A549 (cell line): ENCODE results near the gene CDCP1. TPM values are rescaled to one million over a fixed set of nuclear protein-coding genes. Genes with fewer than 3 reads are reported as not detected.

Experiments used
- ATAC-seq, 2 experiments: fragments of 200-7000 bp in 1 of 2; fragments of >200 bp in 1 of 2; cut with Nextera tagmentation in 1 of 2; cut with Tn5 transposase in 1 of 2; 3 replicates each; pipeline versions ENCODE4 v1.8.0 to v1.9.1; 2018 to 2020; ENCODE audit warnings: mild to moderate bottlenecking in 1 of 2, moderate library complexity in 1 of 2
- CTCF ChIA-PET: fragments of 300-600 bp; sonication (Branson Sonifier 250); formaldehyde crosslinking; extraction: SDS; loops from one replicate; lab custom pipeline; 2021; ENCODE audit warnings: antibody characterized with exemption, inconsistent platforms; lab: Yijun Ruan, JAX
- POLR2A ChIA-PET: fragments of 350-600 bp; formaldehyde crosslinking; extraction: SDS; loops from one replicate; lab custom pipeline; 2021; ENCODE audit warnings: antibody characterized with exemption, inconsistent platforms; lab: Yijun Ruan, JAX
- DNase-seq, 2 experiments: peaks; one replicate each; pipeline versions ENCODE4 v3.0.0 to v3.0.0-alpha.2; 2011 to 2016; ENCODE audit warnings: low read depth in 1 of 2, low spot score in 1 of 2
- FAIRE-seq: peaks from 2 replicates; lab custom pipeline; 2011; peaks lifted over from hg19 to GRCh38; lab: Jason Lieb, UNC
- H3K27ac ChIP-seq, 2 experiments: fragments of >200 bp; sonication (Bioruptor Twin); formaldehyde crosslinking; 3 replicates each; pipeline ENCODE4 v1.5.1; 2016 to 2017
- H3K4me1 ChIP-seq: fragments of >200 bp; sonication (Bioruptor Twin); formaldehyde crosslinking; 3 replicates; pipeline ENCODE4 v1.6.1; 2016
- H3K4me2 ChIP-seq: fragments of >200 bp; sonication (Bioruptor Twin); formaldehyde crosslinking; 3 replicates; pipeline ENCODE4 v1.6.1; 2016
- H3K4me3 ChIP-seq: fragments of >200 bp; sonication (Bioruptor Twin); formaldehyde crosslinking; 3 replicates; pipeline ENCODE4 v1.5.1; 2016
- H3K9me3 ChIP-seq: fragments of >200 bp; sonication (Bioruptor Twin); formaldehyde crosslinking; 3 replicates; pipeline ENCODE4 v1.6.1; 2016
- BHLHE40 ChIP-seq: IDR thresholded peaks from 2 replicates; pipeline ENCODE4 v1.6.1; 2012; ENCODE audit warnings: low read depth, low read length, inconsistent platforms
- CEBPB ChIP-seq, 2 experiments: fragments of >200 bp in 1 of 2; sonication (Bioruptor Twin) in 1 of 2; formaldehyde crosslinking in 1 of 2; IDR thresholded peaks; 2 replicates each; pipeline ENCODE4 v1.6.1; 2012 to 2016
- CTCF ChIP-seq: fragments of >200 bp; sonication (Bioruptor Twin); formaldehyde crosslinking; IDR thresholded peaks from 3 replicates; pipeline ENCODE4 v1.5.1; 2016
- E2F6 ChIP-seq: IDR thresholded peaks from 2 replicates; pipeline ENCODE4 v1.6.1; 2012; ENCODE audit warnings: low read depth, borderline replicate concordance
- EHF ChIP-seq: fragments of 250-450 bp; sonication (Bioruptor Pico); IDR thresholded peaks from 2 replicates; pipeline ENCODE4 v1.5.0; 2020; ENCODE audit warnings: mild to moderate bottlenecking
- ELK1 ChIP-seq: fragments of 150-350 bp; IDR thresholded peaks from 2 replicates; pipeline ENCODE4 v1.6.1; 2014; ENCODE audit warnings: low read depth, mild to moderate bottlenecking, low read length
- EP300 ChIP-seq, 2 experiments: fragments of >200 bp; sonication (Bioruptor Twin); formaldehyde crosslinking; IDR thresholded peaks; 2 replicates in 1 of 2; 3 replicates in 1 of 2; pipeline ENCODE4 v1.6.1; 2016 to 2017
- GATA3 ChIP-seq: IDR thresholded peaks from 2 replicates; pipeline ENCODE4 v1.6.1; 2012; ENCODE audit warnings: borderline replicate concordance
- HES2 ChIP-seq: fragments of >200 bp; sonication (Bioruptor Twin); formaldehyde crosslinking; IDR thresholded peaks from 2 replicates; pipeline ENCODE4 v1.6.1; 2016
- HEYL ChIP-seq: fragments of 250-450 bp; sonication (Bioruptor Pico); IDR thresholded peaks from 2 replicates; pipeline ENCODE4 v1.8.0; 2021; ENCODE audit warnings: mild to moderate bottlenecking, moderate library complexity
- HOXB5 ChIP-seq: fragments of 250-450 bp; sonication (Bioruptor Pico); IDR thresholded peaks from 2 replicates; pipeline ENCODE4 v1.5.0; 2020; ENCODE audit warnings: mild to moderate bottlenecking, moderate library complexity
- JUNB ChIP-seq: fragments of >200 bp; sonication (Bioruptor Twin); formaldehyde crosslinking; IDR thresholded peaks from 2 replicates; pipeline ENCODE4 v1.6.1; 2016
- KDM1A ChIP-seq: fragments of 200-600 bp; sonication (generic); IDR thresholded peaks from 2 replicates; pipeline ENCODE4 v1.6.1; 2016; ENCODE audit warnings: low read depth, mild to moderate bottlenecking
- MAFK ChIP-seq: fragments of 450-650 bp; IDR thresholded peaks from 2 replicates; pipeline ENCODE4 v1.6.1; 2014; ENCODE audit not compliant: partially characterized antibody
- NPAS2 ChIP-seq: fragments of 250-450 bp; sonication (Bioruptor Pico); IDR thresholded peaks from 2 replicates; pipeline ENCODE4 v1.8.0; 2022; ENCODE audit warnings: mild to moderate bottlenecking, moderate library complexity, borderline replicate concordance
- PBX3 ChIP-seq: IDR thresholded peaks from 2 replicates; pipeline ENCODE4 v1.6.1; 2012
- RAD21 ChIP-seq, 2 experiments: fragments of >200 bp in 1 of 2; sonication (Bioruptor Twin) in 1 of 2; formaldehyde crosslinking in 1 of 2; IDR thresholded peaks in 1 of 2; conservative IDR thresholded peaks in 1 of 2; 2 replicates in 1 of 2; 3 replicates in 1 of 2; pipeline ENCODE4 v1.6.1; 2012 to 2018; ENCODE audit warnings: inconsistent platforms in 1 of 2
- USF2 ChIP-seq: fragments of 450-650 bp; IDR thresholded peaks from 2 replicates; pipeline ENCODE4 v1.6.1; 2014; ENCODE audit warnings: antibody characterized with exemption
- ZC3H11A ChIP-seq: fragments of 450-650 bp; IDR thresholded peaks from 2 replicates; pipeline ENCODE4 v1.6.1; 2014; ENCODE audit warnings: antibody characterized with exemption, mild to moderate bottlenecking
- ZNF302 ChIP-seq: fragments of 250-450 bp; sonication (Bioruptor Pico); IDR thresholded peaks from 2 replicates; pipeline ENCODE4 v1.9.0; 2021; ENCODE audit warnings: inconsistent platforms, mild to moderate bottlenecking, moderate library complexity
- ZSCAN20 ChIP-seq: fragments of 250-450 bp; sonication (Bioruptor Pico); IDR thresholded peaks from 2 replicates; pipeline ENCODE4 v1.8.0; 2022; ENCODE audit warnings: mild to moderate bottlenecking, moderate library complexity
- WGBS: methylation state at CpG from one replicate; pipeline ENCODE4 v1.1.6; 2017; ENCODE audit errors: missing lambda C conversion rate; 5-methylcytosine and 5-hydroxymethylcytosine counted together
- polyA plus RNA-seq, 4 experiments: library from polyadenylated mRNA; depleted of rRNA in 3 of 4; stranded (reverse); fragments of >200 nt; fragmentation: RNase III in 1 of 4; extraction: RNeasy Plus Mini Kit Qiagen cat#74134 plus additional on column Dnase treatment in 1 of 4; gene quantifications; 2 replicates in 3 of 4; 3 replicates in 1 of 4; pipeline ENCODE4 v1.2.3, GENCODE V29; 2011 to 2017
- TF ChIP-seq, protein P1 (sequence below): fragments of >200 bp; sonication (Bioruptor Twin); formaldehyde crosslinking; IDR thresholded peaks from 3 replicates; pipeline ENCODE4 v1.6.1; 2016

CDCP1 gene
- polyA plus RNA-seq, 2 of the 4 experiments (the other 2 are of a cell fraction), result 3.0 to 9.9 TPM

DNA sequence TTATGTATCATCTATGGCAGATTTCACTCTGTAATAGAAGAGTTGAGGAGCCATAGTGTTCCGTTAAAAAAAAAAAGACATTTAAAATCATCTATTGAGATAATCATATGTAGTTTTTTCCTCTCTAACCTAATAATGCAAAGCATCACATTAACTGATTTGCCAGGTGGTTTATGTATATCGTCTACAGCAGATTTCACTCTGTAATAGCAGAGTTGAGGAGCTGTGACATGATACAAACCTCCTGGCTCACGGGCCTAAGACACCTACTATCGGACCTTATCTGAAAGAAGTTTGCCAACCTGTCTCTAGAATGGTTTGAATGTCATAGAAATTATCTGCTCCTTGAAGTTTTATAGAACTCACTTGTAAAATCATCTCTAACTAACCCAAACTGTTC is 29.8 kb downstream of the CDCP1 start:
- ChIA-PET CTCF (interaction anchor here (0.6 kb wide), 1 partner anchor 541 kb away, joined by 3 read pairs; no protein-coding TSS in a partner anchor), POLR2A (no interaction called here)
- ATAC-seq (no peak), FAIRE-seq (no peak), DNase-seq (no peak)
- Histone ChIP-seq H3K4me1 (0 out of 3 replicates have a peak, but pooled peaks cover 6% of the 10 kb centered on the region), H3K9me3 (no peaks in the 10 kb centered on the region), H3K4me2 (no peak overlapping the region), H3K27ac (no peak overlapping the region), H3K4me3 (no peak overlapping the region)
- WGBS, result 92% methylated on average over 4 of the region's 4 CpGs
- TF ChIP-seq PBX3 (no peak), JUNB (no peak), CEBPB (IDR thresholded peaks at IDR 0.05) (no peak), GATA3 (no peak), HOXB5 (CRISPR knock-in tag) (no peak), ZSCAN20 (CRISPR knock-in tag) (no peak), KDM1A (no peak), HES2 (no peak), HEYL (CRISPR knock-in tag) (no peak), ZNF302 (CRISPR knock-in tag) (no peak), EP300 (IDR thresholded peaks at IDR 0.05) (no peak), RAD21 (conservative IDR thresholded peaks at IDR 0.05 in 1 of 2, IDR thresholded peaks at IDR 0.05 in 1 of 2) (no peak), CTCF (no peak)
- TF ChIP-seq, protein P1, sequence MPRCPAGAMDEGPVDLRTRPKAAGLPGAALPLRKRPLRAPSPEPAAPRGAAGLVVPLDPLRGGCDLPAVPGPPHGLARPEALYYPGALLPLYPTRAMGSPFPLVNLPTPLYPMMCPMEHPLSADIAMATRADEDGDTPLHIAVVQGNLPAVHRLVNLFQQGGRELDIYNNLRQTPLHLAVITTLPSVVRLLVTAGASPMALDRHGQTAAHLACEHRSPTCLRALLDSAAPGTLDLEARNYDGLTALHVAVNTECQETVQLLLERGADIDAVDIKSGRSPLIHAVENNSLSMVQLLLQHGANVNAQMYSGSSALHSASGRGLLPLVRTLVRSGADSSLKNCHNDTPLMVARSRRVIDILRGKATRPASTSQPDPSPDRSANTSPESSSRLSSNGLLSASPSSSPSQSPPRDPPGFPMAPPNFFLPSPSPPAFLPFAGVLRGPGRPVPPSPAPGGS, result no peak

- no peak for FAIRE-seq
- Histone ChIP-seq H3K9me3 (no peaks in the 10 kb centered on the region), H3K4me2 (no peak overlapping the region), H3K4me3 (no peak overlapping the region), H3K4me1 (no peaks in the 10 kb centered on the region), H3K27ac (no peak overlapping the region)
- ATAC-seq, result no peak
- TF ChIP-seq EP300 (IDR thresholded peaks at IDR 0.05) (no peak), HES2 (no peak)
- DNase-seq, result no peak
- POLR2A ChIA-PET, result no interaction called here
- WGBS, result 63% methylated on average over 6 of the region's 6 CpGs
- CTCF ChIA-PET, result interaction anchor here (0.6 to 1.5 kb wide), 2 partner anchors 96 to 319 kb away, joined by 3 to 6 read pairs; no protein-coding TSS in a partner anchor
These were observed 32.5 kb downstream of the CDCP1 start for GRCh38 chr3:45113625-45114050.

GRCh38 chr3:45112939-45113338 is 33.2 kb downstream of the CDCP1 start:
- no peak for FAIRE-seq
- WGBS, result 73% methylated on average over 4 of the region's 4 CpGs

More at GRCh38 chr3:45112939-45113338, 33.2 kb downstream of the CDCP1 start:
- CTCF ChIA-PET, result no interaction called here
- Histone ChIP-seq H3K4me1 (no peaks in the 10 kb centered on the region), H3K9me3 (no peaks in the 10 kb centered on the region), H3K4me3 (no peak overlapping the region), H3K4me2 (no peak overlapping the region), H3K27ac (no peak overlapping the region)
- POLR2A ChIA-PET, result no interaction called here
- no peak for ATAC-seq
- no peak for DNase-seq
- TF ChIP-seq HOXB5 (CRISPR knock-in tag) (no peak), ZC3H11A (no peak), EHF (CRISPR knock-in tag) (no peak), BHLHE40 (no peak), NPAS2 (CRISPR knock-in tag) (no peak), E2F6 (no peak), ELK1 (no peak), USF2 (no peak), MAFK (no peak), PBX3 (no peak), HEYL (CRISPR knock-in tag) (no peak)
